ENCODE results near the gene CDH13. TPM values are rescaled to one million over a fixed set of nuclear protein-coding genes. Genes with fewer than 3 reads are reported as not detected.

Gene CDH13
- total and polyA plus RNA-seq, 9 of the 15 experiments (the other 6 are each of a cell fraction or from before 2014, with no cell fraction given), result 0.03 TPM; not detected in 8

DNA sequence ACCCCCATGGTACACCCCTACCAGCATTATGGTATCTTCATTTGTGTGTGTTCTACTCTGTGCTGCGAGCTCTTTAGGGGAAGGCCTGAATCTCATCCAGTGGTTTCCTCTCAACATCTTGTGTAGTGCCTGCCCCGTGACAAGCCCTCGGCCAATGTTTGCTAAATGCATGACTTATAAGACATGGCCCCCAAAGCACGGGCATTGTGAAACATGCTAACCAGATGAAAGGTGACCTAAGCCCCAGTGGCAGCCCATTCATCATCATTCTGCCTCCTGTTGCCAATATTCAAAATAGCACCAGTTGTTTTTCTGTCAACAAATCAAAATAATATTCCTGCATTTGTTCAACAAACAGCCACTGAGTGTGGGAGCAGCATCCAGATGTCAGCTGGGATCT is 1072.2 kb downstream of the CDH13 start:
- no peaks in the 10 kb centered on the region for H3K36me3 ChIP-seq (ENCODE audit: control insufficient read depth, insufficient read depth, low read length)
- H3K27ac ChIP-seq (ENCODE audit: extremely low read depth, low read depth, low read length), result no peak overlapping the region
- POLR2A ChIA-PET, result no interaction called here
- TF ChIP-seq, protein P1, sequence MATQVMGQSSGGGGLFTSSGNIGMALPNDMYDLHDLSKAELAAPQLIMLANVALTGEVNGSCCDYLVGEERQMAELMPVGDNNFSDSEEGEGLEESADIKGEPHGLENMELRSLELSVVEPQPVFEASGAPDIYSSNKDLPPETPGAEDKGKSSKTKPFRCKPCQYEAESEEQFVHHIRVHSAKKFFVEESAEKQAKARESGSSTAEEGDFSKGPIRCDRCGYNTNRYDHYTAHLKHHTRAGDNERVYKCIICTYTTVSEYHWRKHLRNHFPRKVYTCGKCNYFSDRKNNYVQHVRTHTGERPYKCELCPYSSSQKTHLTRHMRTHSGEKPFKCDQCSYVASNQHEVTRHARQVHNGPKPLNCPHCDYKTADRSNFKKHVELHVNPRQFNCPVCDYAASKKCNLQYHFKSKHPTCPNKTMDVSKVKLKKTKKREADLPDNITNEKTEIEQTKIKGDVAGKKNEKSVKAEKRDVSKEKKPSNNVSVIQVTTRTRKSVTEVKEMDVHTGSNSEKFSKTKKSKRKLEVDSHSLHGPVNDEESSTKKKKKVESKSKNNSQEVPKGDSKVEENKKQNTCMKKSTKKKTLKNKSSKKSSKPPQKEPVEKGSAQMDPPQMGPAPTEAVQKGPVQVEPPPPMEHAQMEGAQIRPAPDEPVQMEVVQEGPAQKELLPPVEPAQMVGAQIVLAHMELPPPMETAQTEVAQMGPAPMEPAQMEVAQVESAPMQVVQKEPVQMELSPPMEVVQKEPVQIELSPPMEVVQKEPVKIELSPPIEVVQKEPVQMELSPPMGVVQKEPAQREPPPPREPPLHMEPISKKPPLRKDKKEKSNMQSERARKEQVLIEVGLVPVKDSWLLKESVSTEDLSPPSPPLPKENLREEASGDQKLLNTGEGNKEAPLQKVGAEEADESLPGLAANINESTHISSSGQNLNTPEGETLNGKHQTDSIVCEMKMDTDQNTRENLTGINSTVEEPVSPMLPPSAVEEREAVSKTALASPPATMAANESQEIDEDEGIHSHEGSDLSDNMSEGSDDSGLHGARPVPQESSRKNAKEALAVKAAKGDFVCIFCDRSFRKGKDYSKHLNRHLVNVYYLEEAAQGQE (IDR thresholded peaks at IDR 0.05; ENCODE audit: borderline replicate concordance), result no peak
- TF ChIP-seq, protein P1 (CRISPR knock-in tag; IDR thresholded peaks at IDR 0.05; ENCODE audit: low read depth), result no peak
- TF ChIP-seq HMG20A (CRISPR knock-in tag; conservative IDR thresholded peaks at IDR 0.05), result no peak
- TF ChIP-seq ZNF444 (CRISPR knock-in tag; IDR thresholded peaks at IDR 0.05), result no peak
- TF ChIP-seq ZNF551 (CRISPR knock-in tag; IDR thresholded peaks at IDR 0.05), result no peak
- TF ChIP-seq GATAD2B (IDR thresholded peaks at IDR 0.05; ENCODE audit: borderline replicate concordance), result no peak
- TF ChIP-seq CLOCK (CRISPR knock-in tag; IDR thresholded peaks at IDR 0.05; ENCODE audit: borderline replicate concordance), result no peak
- no peak for TF ChIP-seq ZNF668 (CRISPR knock-in tag; IDR thresholded peaks at IDR 0.05)
- no peak for TF ChIP-seq PHF20 (IDR thresholded peaks at IDR 0.05; ENCODE audit: partially characterized antibody)
- no peak for TF ChIP-seq ZNF589 (CRISPR knock-in tag; IDR thresholded peaks at IDR 0.05; ENCODE audit: low read depth)
- TF ChIP-seq SMARCA4 (IDR thresholded peaks at IDR 0.05), result no peak
- H3K9me1 ChIP-seq (ENCODE audit: control insufficient read depth, insufficient read depth, low read length), result no peaks in the 10 kb centered on the region
- intact Hi-C loops (cut with micrococcal nuclease), result no loop called here
- H3K4me2 ChIP-seq (ENCODE audit: insufficient read depth, low read length), result no peak overlapping the region
- no peak for ATAC-seq
- H3K4me3 ChIP-seq, result no peak overlapping the region
- H2AFZ ChIP-seq (ENCODE audit: low read depth, low read length), result no peak overlapping the region
- H3K79me2 ChIP-seq (ENCODE audit: control insufficient read depth, insufficient read depth, low read length), result no peaks in the 10 kb centered on the region
- H3K4me1 ChIP-seq (replicated peaks in 1 of 2; ENCODE audit: control insufficient read depth in 2 of 2, insufficient read depth in 2 of 2, low read length in 2 of 2), result no peaks in the 10 kb centered on the region
- 0 out of 2 replicates have a peak, but pooled peaks cover 5% of the 10 kb centered on the region for H4K20me1 ChIP-seq (replicated peaks; ENCODE audit: control insufficient read depth, insufficient read depth, low read length)
- no peak for DNase-seq (ENCODE audit: extremely low read depth in 1 of 4, low spot score in 3 of 4)
- no peaks in the 10 kb centered on the region for H3K9me3 ChIP-seq (replicated peaks; ENCODE audit: control insufficient read depth, insufficient read depth, low read depth, low read length)
- no TSS peak for BruUV-seq (replicated peaks)
- 0% methylated on average over 4 of the region's 4 CpGs for WGBS (ENCODE audit: insufficient coverage, low coverage, missing lambda C conversion rate)
- FAIRE-seq, result no peak
- in situ Hi-C loops (cut with MboI), result no loop called here
- CTCF ChIA-PET (ENCODE audit: low intra/inter-chr PET ratio), result no interaction called here
- no peak overlapping the region for H3K9ac ChIP-seq (ENCODE audit: insufficient read depth in 1 of 2, low read depth in 2 of 2, low read length in 2 of 2)
- H3K27me3 ChIP-seq (ENCODE audit: control insufficient read depth in 2 of 2, insufficient read depth in 2 of 2, low read length in 2 of 2), result no peaks in the 10 kb centered on the region

Data from K562 (cell line).